CD4-positive, alpha-beta T cell (primary cell): Measurements from ENCODE around the gene AAK1. TPM values are rescaled to one million over a fixed set of nuclear protein-coding genes. Genes with fewer than 3 reads are reported as not detected.

Experiments used
- ATAC-seq: fragments of 200-7000 bp; cut with Tn5 transposase; one replicate; pipeline ENCODE4 v1.10.0; 2022; ENCODE audit warnings: mild to moderate bottlenecking; ENCODE audit not compliant: poor library complexity
- CTCF ChIA-PET: fragments of 350-600 bp; sonication (Branson Sonifier 250); formaldehyde crosslinking; loops from one replicate; lab custom pipeline; 2021; ENCODE audit warnings: antibody characterized with exemption, inconsistent platforms; lab: Charles Lee
- POLR2A ChIA-PET: fragments of 350-600 bp; sonication (Branson Sonifier 250); formaldehyde crosslinking; loops from one replicate; lab custom pipeline; 2021; ENCODE audit warnings: antibody characterized with exemption, inconsistent platforms; lab: Charles Lee
- DNase-seq, 14 experiments: peaks; one replicate each; pipeline ENCODE4 v3.0.0-alpha.2; 2013 to 2020; ENCODE audit warnings: mixed read lengths in 2 of 14
- H3K27ac ChIP-seq, 2 donors: one replicate each; pipeline versions ENCODE4 v1.5.1 to v1.7.0; 2013; ENCODE audit warnings: low read length in 2 of 2, low read depth in 1 of 2, mild to moderate bottlenecking in 1 of 2
- H3K27me3 ChIP-seq, 2 experiments: 1 replicate in 1 of 2; 2 replicates in 1 of 2; pipeline versions ENCODE4 v1.6.1 to v1.7.0; 2013; ENCODE audit warnings: low read length in 2 of 2, control low read depth in 1 of 2, mild to moderate bottlenecking in 1 of 2, moderate library complexity in 1 of 2; ENCODE audit not compliant: insufficient read depth in 2 of 2, control insufficient read depth in 1 of 2
- H3K36me3 ChIP-seq: one replicate; pipeline ENCODE4 v1.6.1; 2013; ENCODE audit warnings: low read length, control low read depth; ENCODE audit not compliant: insufficient read depth
- H3K4me1 ChIP-seq: one replicate; pipeline ENCODE4 v1.6.1; 2013; ENCODE audit warnings: low read length, control low read depth; ENCODE audit not compliant: insufficient read depth
- H3K4me3 ChIP-seq: one replicate; pipeline ENCODE4 v1.5.1; 2013; ENCODE audit warnings: mild to moderate bottlenecking, low read length, moderate library complexity
- H3K9me3 ChIP-seq, 2 experiments: 1 replicate in 1 of 2; 2 replicates in 1 of 2; pipeline versions ENCODE4 v1.6.1 to v1.7.0; 2013; ENCODE audit warnings: low read length in 2 of 2, mild to moderate bottlenecking in 2 of 2, control low read depth in 1 of 2, moderate library complexity in 1 of 2; ENCODE audit not compliant: control insufficient read depth in 1 of 2, insufficient read depth in 1 of 2
- H3K27ac Mint-ChIP-seq: one replicate; pipeline ENCODE4 v1.8.0; 2020; ENCODE audit warnings: mixed read lengths
- H3K27me3 Mint-ChIP-seq: one replicate; pipeline ENCODE4 v1.8.0; 2021; ENCODE audit warnings: mixed read lengths
- H3K36me3 Mint-ChIP-seq: one replicate; pipeline ENCODE4 v1.8.0; 2021; ENCODE audit warnings: low read depth, mixed read lengths
- H3K4me1 Mint-ChIP-seq: one replicate; pipeline ENCODE4 v1.8.0; 2021; ENCODE audit warnings: low read depth, mixed read lengths
- H3K4me3 Mint-ChIP-seq: one replicate; pipeline ENCODE4 v1.8.0; 2020; ENCODE audit warnings: mild to moderate bottlenecking, mixed read lengths
- H3K9me3 Mint-ChIP-seq: one replicate; pipeline ENCODE4 v1.8.0; 2020; ENCODE audit warnings: mixed read lengths
- intact Hi-C, 2 experiments: fragments of 100-400 bp; cut with DNase I in 1 of 2; cut with micrococcal nuclease in 1 of 2; formaldehyde crosslinking; loops; one replicate each; pipeline versions ENCODE4 v1.15.1 to v1.9.0; 2023 to 2025; cut with DNase I, micrococcal nuclease
- total RNA-seq, 174 experiments: library from RNA in 2 of 174; stranded (reverse) in 2 of 174; gene quantifications; one replicate each; pipeline ENCODE4 v1.2.3 and lab custom pipeline; 2021 to 2026
- TF ChIP-seq, protein P1 (sequence below): fragments of 200-600 bp; IDR thresholded peaks from one replicate; pipeline ENCODE4 v1.8.0; 2022; ENCODE audit warnings: antibody characterized with exemption, mild to moderate bottlenecking

AAK1 gene
- total RNA-seq, 2 experiments from 2014 or later, result 201 to 208 TPM

GRCh38 chr2:69544951-69545350, 98.6 kb downstream of the AAK1 start:
- intact Hi-C loops, result no loop called here
- H3K27ac Mint-ChIP-seq, result peak overlapping the region; percentile 67
- ChIA-PET POLR2A (interaction anchor here (0.9 kb wide), 1 partner anchor 100 kb away, joined by 3 read pairs; no protein-coding TSS in a partner anchor), CTCF (interaction anchor here (1.1 kb wide), 1 partner anchor 179 kb away, joined by 3 read pairs; no protein-coding TSS in a partner anchor)
- H3K36me3 ChIP-seq, result peaks cover 60% of the 10 kb centered on the region
- DNase-seq, result no peak
- H3K27me3 ChIP-seq, result no peaks in the 10 kb centered on the region
- TF ChIP-seq, protein P1, sequence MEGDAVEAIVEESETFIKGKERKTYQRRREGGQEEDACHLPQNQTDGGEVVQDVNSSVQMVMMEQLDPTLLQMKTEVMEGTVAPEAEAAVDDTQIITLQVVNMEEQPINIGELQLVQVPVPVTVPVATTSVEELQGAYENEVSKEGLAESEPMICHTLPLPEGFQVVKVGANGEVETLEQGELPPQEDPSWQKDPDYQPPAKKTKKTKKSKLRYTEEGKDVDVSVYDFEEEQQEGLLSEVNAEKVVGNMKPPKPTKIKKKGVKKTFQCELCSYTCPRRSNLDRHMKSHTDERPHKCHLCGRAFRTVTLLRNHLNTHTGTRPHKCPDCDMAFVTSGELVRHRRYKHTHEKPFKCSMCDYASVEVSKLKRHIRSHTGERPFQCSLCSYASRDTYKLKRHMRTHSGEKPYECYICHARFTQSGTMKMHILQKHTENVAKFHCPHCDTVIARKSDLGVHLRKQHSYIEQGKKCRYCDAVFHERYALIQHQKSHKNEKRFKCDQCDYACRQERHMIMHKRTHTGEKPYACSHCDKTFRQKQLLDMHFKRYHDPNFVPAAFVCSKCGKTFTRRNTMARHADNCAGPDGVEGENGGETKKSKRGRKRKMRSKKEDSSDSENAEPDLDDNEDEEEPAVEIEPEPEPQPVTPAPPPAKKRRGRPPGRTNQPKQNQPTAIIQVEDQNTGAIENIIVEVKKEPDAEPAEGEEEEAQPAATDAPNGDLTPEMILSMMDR, result no peak
- H3K27ac ChIP-seq, result peak overlapping the region in 1 of 2 donors; percentile 1
- H3K4me1 Mint-ChIP-seq, result peaks cover 62% of the 10 kb centered on the region
- H3K4me3 ChIP-seq, result no peak overlapping the region
- H3K4me1 ChIP-seq, result no peaks in the 10 kb centered on the region
- H3K27me3 Mint-ChIP-seq, result no peaks in the 10 kb centered on the region
- peaks cover 97% of the 10 kb centered on the region for H3K36me3 Mint-ChIP-seq
- H3K4me3 Mint-ChIP-seq, result no peak overlapping the region
- peaks cover 0 to 5% of the 10 kb centered on the region in 2 experiments for H3K9me3 ChIP-seq
- ATAC-seq, result no peak
- no peaks in the 10 kb centered on the region for H3K9me3 Mint-ChIP-seq

DNA sequence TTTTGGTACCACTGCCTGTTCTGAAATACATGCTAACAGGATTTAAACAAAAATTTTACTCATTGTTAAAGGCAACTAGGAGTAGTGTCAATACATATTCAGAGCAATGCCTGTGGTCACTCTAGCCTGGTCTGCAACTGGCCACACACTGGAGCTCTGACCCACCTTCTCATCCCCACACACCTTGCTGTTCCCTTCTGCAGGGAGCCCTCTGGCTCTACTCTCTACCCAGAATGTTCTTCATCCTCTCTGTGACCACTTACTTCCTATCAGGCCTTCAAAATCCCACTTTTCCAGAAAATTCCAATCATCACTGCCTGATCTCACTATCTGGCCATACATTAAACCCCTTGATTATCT, 104.0 kb downstream of the AAK1 start:
- ATAC-seq (no peak), DNase-seq (no peak)
- TF ChIP-seq, protein P1, result no peak
- Histone ChIP-seq H3K27me3 (no peaks in the 10 kb centered on the region), H3K4me1 (peaks cover 15% of the 10 kb centered on the region), H3K36me3 (peaks cover 98% of the 10 kb centered on the region), H3K27ac (no peak overlapping the region), H3K9me3 (no peaks in the 10 kb centered on the region), H3K4me3 (no peak overlapping the region)
- no peaks in the 10 kb centered on the region for H3K27me3 Mint-ChIP-seq
- ChIA-PET CTCF (no interaction called here), POLR2A (no interaction called here)
- H3K9me3 Mint-ChIP-seq, result no peaks in the 10 kb centered on the region
- no peak overlapping the region for H3K4me3 Mint-ChIP-seq
- H3K4me1 Mint-ChIP-seq, result peaks cover 62% of the 10 kb centered on the region
- H3K27ac Mint-ChIP-seq, result peak overlapping the region; percentile 73
- intact Hi-C loops, result no loop called here
- H3K36me3 Mint-ChIP-seq, result peaks cover 100% of the 10 kb centered on the region

DNA sequence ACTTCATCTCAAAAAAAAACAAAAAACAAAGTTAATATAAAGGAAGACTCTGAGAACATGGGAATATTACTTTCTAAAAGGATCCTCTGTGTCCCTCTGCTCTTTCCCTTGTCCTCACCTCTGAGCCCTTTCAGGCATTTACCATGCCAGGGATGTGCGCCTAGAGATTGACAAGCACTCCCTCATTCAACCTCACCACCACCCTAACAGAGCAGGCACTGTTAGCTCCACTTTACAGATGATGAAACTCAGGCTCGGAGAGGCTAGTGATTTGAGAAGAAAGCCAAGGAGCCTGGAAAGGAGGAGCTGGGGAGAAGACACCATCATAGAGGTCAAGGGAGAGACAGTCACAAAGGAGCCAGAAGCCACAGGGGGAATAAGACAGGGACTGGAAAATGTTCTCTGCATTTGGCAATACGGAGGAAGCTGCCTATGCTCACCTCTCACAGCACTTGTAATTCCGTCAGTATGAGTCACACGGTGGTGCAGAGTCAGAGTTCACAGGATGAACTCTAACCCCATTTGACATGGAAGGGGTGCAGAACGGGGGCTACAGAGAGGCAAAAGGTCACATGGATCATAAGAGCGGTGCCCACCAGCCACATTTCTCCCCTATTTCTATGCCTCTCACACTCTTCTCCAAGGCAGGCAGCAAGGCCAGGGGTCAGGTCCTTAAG, 104.5 kb downstream of the AAK1 start:
- Mint-ChIP-seq H3K27ac (peak overlapping the region; percentile 73), H3K4me3 (no peak overlapping the region)

More for the DNA sequence above, 104.5 kb downstream of the AAK1 start:
- Histone ChIP-seq H3K27ac (no peak overlapping the region), H3K27me3 (no peaks in the 10 kb centered on the region), H3K4me1 (peaks cover 15% of the 10 kb centered on the region), H3K4me3 (no peak overlapping the region), H3K36me3 (peaks cover 98% of the 10 kb centered on the region), H3K9me3 (peaks cover 0 to 3% of the 10 kb centered on the region in 2 experiments)
- ChIA-PET CTCF (no interaction called here), POLR2A (no interaction called here)
- no peaks in the 10 kb centered on the region for H3K9me3 Mint-ChIP-seq
- H3K4me1 Mint-ChIP-seq, result peaks cover 56% of the 10 kb centered on the region
- peaks cover 100% of the 10 kb centered on the region for H3K36me3 Mint-ChIP-seq
- H3K27me3 Mint-ChIP-seq, result no peaks in the 10 kb centered on the region
- ATAC-seq, result no peak
- no peak for DNase-seq
- intact Hi-C loops, result no loop called here
- TF ChIP-seq, protein P1, result no peak
